Kidney (tissue), 14 donors: Measurements from ENCODE around the gene CDK14. TPM values are rescaled to one million over a fixed set of nuclear protein-coding genes. Genes with fewer than 3 reads are reported as not detected.
A peak's percentile ranks its signal among the peaks of the same experiment; 100 is the strongest.

Experiments used
- DNase-seq, 5 donors: peaks; one replicate each; pipeline ENCODE4 v3.0.0-alpha.2; 2013 to 2020
- FAIRE-seq: peaks from 2 replicates; lab custom pipeline; 2012; peaks lifted over from hg19 to GRCh38; lab: Jason Lieb, UNC
- H3K27ac ChIP-seq, 2 donors: one replicate each; pipeline ENCODE4 v1.7.0; 2013; ENCODE audit warnings: low read depth in 2 of 2, low read length in 2 of 2, inconsistent platforms in 1 of 2
- H3K27me3 ChIP-seq: one replicate; pipeline ENCODE4 v1.7.1; 2013; ENCODE audit warnings: low read length, inconsistent platforms; ENCODE audit not compliant: control insufficient read depth, insufficient read depth
- H3K36me3 ChIP-seq, 3 donors: one replicate each; pipeline versions ENCODE4 v1.7.0 to v1.7.1; 2013; ENCODE audit warnings: low read length in 3 of 3, control low read depth in 1 of 3, inconsistent platforms in 1 of 3; ENCODE audit not compliant: insufficient read depth in 3 of 3, control insufficient read depth in 2 of 3
- H3K4me1 ChIP-seq, 3 donors: one replicate each; pipeline versions ENCODE4 v1.7.0 to v1.7.1; 2013; ENCODE audit warnings: low read length in 3 of 3, inconsistent platforms in 1 of 3, low read depth in 1 of 3; ENCODE audit not compliant: control insufficient read depth in 2 of 3, insufficient read depth in 2 of 3
- H3K4me3 ChIP-seq, 3 donors: one replicate each; pipeline versions ENCODE4 v1.7.0 to v1.8.1; 2013; ENCODE audit warnings: low read length in 3 of 3, control low read depth in 1 of 3, inconsistent platforms in 1 of 3
- H3K9ac ChIP-seq, 3 donors: one replicate each; pipeline versions ENCODE4 v1.7.0 to v1.7.1; 2013; ENCODE audit warnings: low read length in 3 of 3, control low read depth in 1 of 3, inconsistent platforms in 1 of 3
- H3K9me3 ChIP-seq, 3 donors: one replicate each; pipeline versions ENCODE4 v1.7.0 to v1.7.1; 2013; ENCODE audit warnings: low read length in 3 of 3, control low read depth in 1 of 3, inconsistent platforms in 1 of 3; ENCODE audit not compliant: control insufficient read depth in 2 of 3, insufficient read depth in 1 of 3
- CTCF ChIP-seq: IDR thresholded peaks from 3 replicates; pipeline ENCODE4 v1.5.1; 2012; ENCODE audit warnings: mild to moderate bottlenecking, moderate library complexity, borderline replicate concordance; ENCODE audit not compliant: insufficient read depth; ENCODE audit errors: extremely low read depth
- intact Hi-C: fragments of 100-400 bp; cut with DNase I; formaldehyde crosslinking; loops from one replicate; pipeline ENCODE4 v1.11.1; 2022
- polyA plus RNA-seq: library from polyadenylated mRNA; stranded (reverse); fragments of 350-450 nt; fragmentation: Illumina TruSeq; extraction: RNeasy Lipid Tissue Mini Kit (QIAGEN cat#74804); gene quantifications from one replicate; pipeline ENCODE4 v1.2.3, GENCODE V29; 2014; ENCODE audit warnings: low read depth, low replicate concordance; ENCODE audit not compliant: insufficient read depth
- total RNA-seq: library from RNA; stranded (reverse); fragmentation: NEBNext Ultra II Directional; extraction: Animal tissue kit (Norgen Biotek cat#: 25700); gene quantifications from one replicate; pipeline ENCODE4 v1.2.1, GENCODE V29; 2021
- donor health status: control.
- donor health status: control.
- donor health status: control.
- donor health status: control.
- donor health status: control.
- donor health status: DM: yes; HTN: yes; CAD: no.
- donor health status: Normal renal cell carcinoma (clear cell type).

Gene CDK14
- total and polyA plus RNA-seq, 2 donors from 2014 or later = 11.9 to 33.9 TPM

GRCh38 chr7:91043924-91044645 is 448.0 kb downstream of the CDK14 start:
- FAIRE-seq = no peak
- intact Hi-C loops = no loop called here

GRCh38 chr7:91045606-91046005 is 449.5 kb downstream of the CDK14 start:
- no peak for DNase-seq
- intact Hi-C loops = no loop called here
- no peak overlapping the region for H3K27ac ChIP-seq

More at GRCh38 chr7:91043924-91044645, 448.0 kb downstream of the CDK14 start:
- no peak overlapping the region for H3K4me3 ChIP-seq
- no peaks in the 10 kb centered on the region for H3K27me3 ChIP-seq
- no peaks in the 10 kb centered on the region for H3K36me3 ChIP-seq
- H3K9ac ChIP-seq = no peak overlapping the region
- H3K27ac ChIP-seq = no peak overlapping the region
- no peak for DNase-seq
- H3K9me3 ChIP-seq = no peaks in the 10 kb centered on the region
- TF ChIP-seq CTCF = no peak
- H3K4me1 ChIP-seq = peaks cover 0 to 3% (median 0%) of the 10 kb centered on the region in 3 donors

GRCh38 chr7:91046322-91047089 is 450.4 kb downstream of the CDK14 start:
- Histone ChIP-seq H3K4me3 (no peak overlapping the region), H3K27me3 (no peaks in the 10 kb centered on the region), H3K27ac (no peak overlapping the region), H3K36me3 (no peaks in the 10 kb centered on the region), H3K4me1 (peaks cover 0 to 3% (median 0%) of the 10 kb centered on the region in 3 donors), H3K9ac (no peak overlapping the region), H3K9me3 (no peaks in the 10 kb centered on the region)
- DNase-seq (peak in 1 of 5 donors; percentile 47), FAIRE-seq (peak; percentile 91)
- peak; percentile 12 for TF ChIP-seq CTCF
- intact Hi-C loops = no loop called here

More at GRCh38 chr7:91045606-91046005, 449.5 kb downstream of the CDK14 start:
- Histone ChIP-seq H3K4me3 (no peak overlapping the region), H3K27me3 (no peaks in the 10 kb centered on the region), H3K9ac (no peak overlapping the region), H3K36me3 (no peaks in the 10 kb centered on the region), H3K4me1 (peaks cover 0 to 3% (median 0%) of the 10 kb centered on the region in 3 donors), H3K9me3 (no peaks in the 10 kb centered on the region)
- FAIRE-seq = no peak
- TF ChIP-seq CTCF = no peak
